HS-27A (cell line): ENCODE results near the gene DHDH.
A peak's percentile ranks its signal among the peaks of the same experiment; 100 is the strongest.
"Not testable (repeated sequence)": the region's sequence is repeated elsewhere in the genome, so short reads cannot be mapped to it uniquely, and the experiment has no call there.

Experiments used
- DNase-seq: peaks from one replicate; pipeline ENCODE4 v3.0.0-alpha.2; 2012; ENCODE audit warnings: low read depth, missing footprints

Gene DHDH

GRCh38 chr19:48918071-48918470, 15.4 kb upstream of the DHDH start:
- no peak for DNase-seq

DNA sequence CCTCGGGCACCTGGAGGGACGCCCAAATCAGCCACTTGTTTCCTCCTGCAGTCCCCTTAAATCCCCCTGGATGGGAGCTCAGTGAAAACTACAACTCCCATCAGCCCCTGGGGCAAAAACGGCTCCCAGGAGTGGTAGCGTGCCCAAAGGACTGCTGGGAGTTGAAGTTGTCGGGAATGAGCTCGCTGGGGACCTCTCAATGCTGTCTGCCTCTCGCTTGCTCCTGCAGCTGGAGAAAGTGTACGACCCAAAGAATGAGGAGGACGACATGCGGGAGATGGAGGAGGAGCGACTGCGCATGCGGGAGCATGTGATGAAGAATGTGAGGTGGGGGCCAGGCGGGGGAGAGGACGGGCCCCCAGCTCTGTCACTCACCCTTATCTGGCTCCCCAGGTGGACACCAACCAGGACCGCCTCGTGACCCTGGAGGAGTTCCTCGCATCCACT, 14.7 kb upstream of the DHDH start:
- DNase-seq = no peak

DNA sequence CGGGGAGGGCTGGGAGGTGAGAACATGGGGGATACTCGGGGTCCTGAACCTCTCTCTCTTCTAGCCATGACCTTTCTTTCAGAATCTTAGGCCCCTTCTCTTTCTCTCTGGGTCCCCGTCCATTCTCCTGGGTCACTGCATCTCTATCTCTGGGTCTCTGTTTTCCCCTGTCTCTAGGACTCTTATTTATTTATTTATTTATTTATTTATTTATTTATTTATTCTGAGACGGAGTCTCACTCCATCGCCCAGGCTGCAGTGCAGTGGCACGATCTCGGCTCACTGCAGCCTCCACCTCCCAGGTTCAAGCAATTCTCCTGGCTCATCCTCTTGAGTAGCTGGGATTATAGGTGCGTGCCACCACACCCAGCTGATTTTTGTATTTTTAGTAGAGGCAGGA, 14.2 kb upstream of the DHDH start:
- not testable (repeated sequence) for DNase-seq

DNA sequence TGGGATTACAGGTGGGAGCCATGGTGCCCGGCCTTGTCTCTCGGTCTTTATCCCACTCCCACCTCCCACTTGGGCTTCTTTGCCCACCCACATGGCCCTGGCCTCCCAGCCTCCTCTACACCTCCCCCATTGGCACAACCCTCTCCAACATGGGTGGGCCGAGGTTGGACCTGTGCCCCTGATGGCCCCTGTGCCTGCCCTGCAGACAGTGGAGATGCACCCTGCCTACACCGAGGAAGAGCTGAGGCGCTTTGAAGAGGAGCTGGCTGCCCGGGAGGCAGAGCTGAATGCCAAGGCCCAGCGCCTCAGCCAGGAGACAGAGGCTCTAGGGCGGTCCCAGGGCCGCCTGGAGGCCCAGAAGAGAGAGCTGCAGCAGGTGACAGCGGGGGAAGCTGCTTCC, 12.6 kb upstream of the DHDH start:
- no peak for DNase-seq

GRCh38 chr19:48921721-48922500, 11.6 kb upstream of the DHDH start:
- no peak for DNase-seq

- DNase-seq = no peak
These were observed 10.7 kb upstream of the DHDH start for GRCh38 chr19:48922548-48923490.

- peak; percentile 51 for DNase-seq
These were observed 8.2 kb upstream of the DHDH start for GRCh38 chr19:48925240-48925843.

GRCh38 chr19:48925890-48926289, 7.6 kb upstream of the DHDH start:
- not testable (repeated sequence) for DNase-seq

GRCh38 chr19:48926909-48927308, 6.6 kb upstream of the DHDH start:
- DNase-seq = peak; percentile 66

GRCh38 chr19:48927692-48928091, 5.8 kb upstream of the DHDH start:
- DNase-seq = not testable (repeated sequence)

GRCh38 chr19:48928164-48929025, 5.1 kb upstream of the DHDH start:
- no peak for DNase-seq

DNA sequence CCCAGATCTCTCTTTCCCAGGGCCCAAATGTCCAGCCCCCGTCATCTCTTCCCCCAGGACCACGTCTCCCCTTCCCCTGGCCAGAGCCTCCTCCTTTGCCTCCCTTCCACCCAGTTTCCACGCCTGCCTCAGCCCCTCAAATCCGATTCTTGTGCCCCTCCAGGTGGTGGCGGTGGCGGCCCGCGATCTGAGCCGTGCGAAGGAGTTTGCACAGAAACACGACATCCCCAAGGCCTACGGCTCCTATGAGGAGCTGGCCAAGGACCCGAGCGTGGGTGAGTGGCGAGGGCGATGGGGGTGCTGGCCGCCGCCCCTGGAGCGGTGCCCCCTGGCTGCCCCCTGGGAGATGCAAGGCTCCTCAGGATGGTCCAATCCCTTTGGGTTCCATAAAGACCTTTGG, 1.3 kb downstream of the DHDH start:
- DNase-seq = no peak

GRCh38 chr19:48935864-48936263, 2.4 kb downstream of the DHDH start:
- no peak for DNase-seq

GRCh38 chr19:48938256-48938655, 4.8 kb downstream of the DHDH start:
- no peak for DNase-seq

GRCh38 chr19:48940902-48941301, 7.4 kb downstream of the DHDH start:
- no peak for DNase-seq

- no peak for DNase-seq
These were observed 9.6 kb downstream of the DHDH start for GRCh38 chr19:48943081-48943480.

DNA sequence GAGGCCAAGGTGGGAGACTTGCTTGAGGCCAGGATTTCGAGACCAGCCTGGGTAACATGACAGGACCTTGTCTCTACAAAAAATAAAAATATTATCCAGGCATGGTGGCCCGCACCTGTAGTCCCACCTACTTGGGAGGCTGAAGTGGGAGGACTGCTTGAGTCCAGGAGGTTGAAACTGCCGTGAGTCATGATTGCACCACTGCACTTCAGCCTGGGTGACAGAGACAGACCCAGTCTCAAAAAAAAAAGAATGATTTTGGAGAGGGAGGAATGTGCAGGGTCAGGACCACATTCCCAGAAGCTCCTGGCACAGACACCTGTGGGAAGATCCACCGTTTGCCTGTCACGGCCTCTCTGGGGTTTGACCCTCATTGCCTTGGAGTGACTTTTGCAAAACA, 11.9 kb downstream of the DHDH start:
- no peak for DNase-seq

- DNase-seq = no peak
These were observed 12.3 kb downstream of the DHDH start for GRCh38 chr19:48945817-48946216.

- no peak for DNase-seq
These were observed 13.2 kb downstream of the DHDH start for GRCh38 chr19:48946463-48947257.

GRCh38 chr19:48947258-48947542, 13.7 kb downstream of the DHDH start:
- DNase-seq = no peak

- no peak for DNase-seq
These were observed 16.7 kb downstream of the DHDH start for GRCh38 chr19:48950159-48950558.
